Activated CD8-positive, alpha-beta T cell treated with anti-CD3 and anti-CD28 coated beads, Interleukin-2, amount 10 ng/mL, durations not matched to agents 7 days and 5 days (primary cell): ENCODE results near the gene STAU1. TPM values are rescaled to one million over a fixed set of nuclear protein-coding genes. Genes with fewer than 3 reads are reported as not detected.
"Not testable (repeated sequence)": the region's sequence is repeated elsewhere in the genome, so short reads cannot be mapped to it uniquely, and the experiment has no call there.

Experiments used
- ATAC-seq: fragments of 150-1000 bp; cut with Tn5 transposase; one replicate; pipeline ENCODE4 v1.10.0; 2021; ENCODE audit warnings: moderate library complexity
- CTCF ChIA-PET: fragments of 350-600 bp; sonication (Branson Sonifier 250); formaldehyde crosslinking; loops from one replicate; lab custom pipeline; 2021; ENCODE audit warnings: antibody characterized with exemption; lab: Charles Lee
- POLR2A ChIA-PET: fragments of 350-600 bp; sonication (Branson Sonifier 250); formaldehyde crosslinking; loops from one replicate; lab custom pipeline; 2021; ENCODE audit warnings: antibody characterized with exemption; lab: Charles Lee
- DNase-seq: peaks from one replicate; pipeline ENCODE4 v3.0.0-alpha.2; 2020
- H3K27ac Mint-ChIP-seq: one replicate; pipeline ENCODE4 v1.8.0; 2021; ENCODE audit warnings: mild to moderate bottlenecking, mixed read lengths
- H3K27me3 Mint-ChIP-seq: one replicate; pipeline ENCODE4 v1.8.0; 2021; ENCODE audit warnings: low read depth, mixed read lengths
- H3K36me3 Mint-ChIP-seq: one replicate; pipeline ENCODE4 v1.8.0; 2021; ENCODE audit warnings: low read depth, mixed read lengths
- H3K4me1 Mint-ChIP-seq: one replicate; pipeline ENCODE4 v1.8.0; 2021; ENCODE audit warnings: low read depth, mixed read lengths
- H3K4me3 Mint-ChIP-seq: one replicate; pipeline ENCODE4 v1.8.0; 2021; ENCODE audit warnings: mild to moderate bottlenecking, mixed read lengths
- H3K9me3 Mint-ChIP-seq: one replicate; pipeline ENCODE4 v1.8.0; 2022; ENCODE audit warnings: mixed read lengths; ENCODE audit not compliant: insufficient read depth
- total RNA-seq, 2 experiments: library from RNA; stranded (reverse); gene quantifications; one replicate each; pipeline ENCODE4 v1.2.3, GENCODE V29; 2021

STAU1 gene
- total RNA-seq, 2 experiments from 2014 or later: 42.5 to 46.5 TPM

DNA sequence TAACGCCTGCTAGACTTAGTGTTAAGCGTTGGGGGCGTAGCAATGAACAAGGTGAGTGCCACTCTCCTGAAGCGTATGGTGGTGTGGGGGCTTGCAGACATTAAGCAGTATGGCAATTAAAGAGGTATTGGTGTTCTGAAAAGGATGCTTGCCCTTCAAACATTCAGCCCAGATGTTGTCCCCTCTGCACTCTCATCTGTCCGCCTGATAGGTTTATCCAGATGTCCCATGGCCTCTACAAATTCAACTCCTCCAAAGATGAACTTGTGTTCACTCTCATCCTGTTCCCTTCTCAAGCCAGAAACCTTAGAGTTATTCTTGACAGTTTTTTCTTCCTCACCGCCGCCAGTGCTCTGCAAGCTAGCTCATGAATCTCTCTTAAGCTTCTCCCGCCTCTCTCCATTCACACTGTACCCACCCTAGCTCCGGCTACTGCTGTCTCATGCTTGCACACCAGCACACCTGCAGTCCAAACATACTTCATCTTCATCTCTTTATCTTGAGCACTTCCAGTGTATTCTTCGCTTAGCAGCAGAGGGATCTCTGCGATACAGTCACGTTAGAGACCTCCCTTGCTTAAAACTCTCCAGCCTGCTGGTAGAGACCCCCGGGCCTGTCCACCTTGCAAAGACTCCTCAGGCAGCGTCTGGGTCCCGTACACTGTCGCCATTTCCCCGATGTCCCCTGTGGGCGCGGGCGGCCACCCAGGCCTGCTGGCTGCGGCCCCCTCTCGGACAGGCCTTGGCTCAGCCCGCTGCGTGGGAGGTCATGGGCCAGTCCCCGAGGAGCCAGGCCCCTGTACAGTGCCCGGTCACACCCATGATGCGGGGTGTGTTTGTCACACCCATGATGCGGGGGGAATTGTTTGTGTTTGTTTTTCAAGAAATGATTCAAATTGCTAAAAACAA, 32.0 kb upstream of the STAU1 start:
- Mint-ChIP-seq H3K27ac (peak overlapping the region; percentile 96), H3K4me3 (peak overlapping the region; percentile 90), H3K9me3 (no peaks in the 10 kb centered on the region), H3K36me3 (peaks cover 34% of the 10 kb centered on the region), H3K27me3 (no peaks in the 10 kb centered on the region), H3K4me1 (peaks cover 28% of the 10 kb centered on the region)
- POLR2A ChIA-PET: interaction anchor here (0.6 to 2.3 kb wide), 2 partner anchors 53 to 174 kb away, joined by 3 to 12 read pairs; partner anchors contain the start of gene CSE1L
- ATAC-seq (no peak), DNase-seq (no peak)
- CTCF ChIA-PET: interaction anchor here (1.2 kb wide), 1 partner anchor 13 kb away, joined by 3 read pairs; no protein-coding TSS in a partner anchor

DNA sequence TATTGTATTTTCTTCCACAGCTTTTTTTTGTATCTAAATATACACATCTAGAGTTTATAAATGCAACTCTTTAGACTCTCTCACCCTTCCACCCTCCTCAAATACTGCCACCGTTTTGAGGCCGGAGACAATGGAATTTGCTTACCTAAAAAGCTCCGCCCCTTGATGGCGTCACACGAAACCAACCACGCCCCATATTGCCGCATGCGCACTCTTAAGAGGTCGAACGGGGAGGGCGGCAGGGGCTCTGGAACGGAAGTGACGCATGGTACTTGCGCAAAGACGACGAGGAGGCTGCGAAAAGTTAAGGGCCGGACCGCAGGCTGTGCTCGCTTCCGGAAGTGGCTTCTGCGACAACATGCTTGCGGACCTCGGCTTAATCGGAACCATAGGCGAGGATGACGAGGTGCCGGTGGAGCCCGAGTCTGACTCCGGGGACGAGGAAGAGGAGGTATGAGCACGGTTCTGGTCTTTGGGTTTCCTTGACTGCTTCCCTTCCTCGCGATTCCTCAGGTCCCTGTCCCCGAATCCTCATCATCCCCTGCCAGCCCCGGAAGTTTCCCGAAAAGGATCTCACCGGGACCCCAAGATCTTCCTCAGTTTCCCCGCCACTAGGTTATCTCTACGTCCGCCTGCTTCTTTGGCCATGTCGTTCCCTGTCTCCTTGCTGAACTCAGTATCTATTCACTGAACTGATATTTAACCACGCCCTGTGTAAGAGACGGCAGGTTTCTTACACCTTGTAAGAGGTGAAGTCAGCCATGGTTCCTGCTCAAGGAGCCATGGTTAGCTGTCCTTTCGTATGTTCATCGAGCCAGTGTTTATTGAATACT, 31.2 kb upstream of the STAU1 start, which contains the start of gene DDX27:
TSS of gene DDX27 (plus strand) at position 326 of the 833 bp plus-strand sequence. CDS start at position 359, 33 bp downstream.
- POLR2A ChIA-PET: interaction anchor here (0.6 to 2.3 kb wide), 8 partner anchors 31 to 830 kb away, joined by 3 to 12 read pairs (median 3); partner anchors contain the start of gene CSE1L
- Mint-ChIP-seq H3K36me3 (peaks cover 25% of the 10 kb centered on the region), H3K4me3 (peak within 1 kb of the TSS; percentile 90), H3K4me1 (peaks cover 28% of the 10 kb centered on the region), H3K9me3 (no peaks in the 10 kb centered on the region), H3K27ac (peak within 1 kb of the TSS; percentile 96), H3K27me3 (no peaks in the 10 kb centered on the region)
- peak; percentile 98 for DNase-seq
- ATAC-seq: peak; percentile 90
- CTCF ChIA-PET: interaction anchor here (1.0 to 6.0 kb wide), 3 partner anchors 12 to 83 kb away, joined by 3 to 185 read pairs (median 3); no protein-coding TSS in a partner anchor

DNA sequence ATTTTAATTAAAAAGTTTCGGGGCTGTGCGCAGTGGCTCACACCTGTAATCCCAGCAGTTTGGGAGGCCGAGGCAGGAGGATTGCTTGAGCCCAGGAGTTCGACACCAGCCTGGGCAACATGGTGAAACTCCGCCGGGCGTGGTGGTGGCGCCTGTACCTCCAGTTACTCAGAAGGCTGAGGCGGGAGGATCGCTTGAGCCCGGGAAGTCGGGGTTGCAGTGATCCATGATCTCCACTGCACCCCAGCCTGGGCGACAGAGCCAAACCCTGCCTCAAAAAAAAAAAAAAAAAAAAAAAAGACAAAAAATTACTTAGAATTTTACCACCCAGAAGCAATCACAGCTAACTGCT, 30.6 kb upstream of the STAU1 start:
- Mint-ChIP-seq H3K27ac (peak overlapping the region; percentile 96), H3K4me1 (peaks cover 28% of the 10 kb centered on the region), H3K4me3 (peak overlapping the region; percentile 90), H3K36me3 (peaks cover 21% of the 10 kb centered on the region)
- ATAC-seq (peak; percentile 22), DNase-seq (peak; percentile 41)
- H3K9me3 Mint-ChIP-seq, H3K27me3 Mint-ChIP-seq: not testable (repeated sequence)
- CTCF ChIA-PET: interaction anchor here (1.0 to 6.0 kb wide), 3 partner anchors 12 to 83 kb away, joined by 3 to 185 read pairs (median 3); no protein-coding TSS in a partner anchor
- POLR2A ChIA-PET: interaction anchor here (0.6 to 2.3 kb wide), 5 partner anchors 30 to 172 kb away, joined by 3 to 12 read pairs (median 3); partner anchors contain the start of gene CSE1L

DNA sequence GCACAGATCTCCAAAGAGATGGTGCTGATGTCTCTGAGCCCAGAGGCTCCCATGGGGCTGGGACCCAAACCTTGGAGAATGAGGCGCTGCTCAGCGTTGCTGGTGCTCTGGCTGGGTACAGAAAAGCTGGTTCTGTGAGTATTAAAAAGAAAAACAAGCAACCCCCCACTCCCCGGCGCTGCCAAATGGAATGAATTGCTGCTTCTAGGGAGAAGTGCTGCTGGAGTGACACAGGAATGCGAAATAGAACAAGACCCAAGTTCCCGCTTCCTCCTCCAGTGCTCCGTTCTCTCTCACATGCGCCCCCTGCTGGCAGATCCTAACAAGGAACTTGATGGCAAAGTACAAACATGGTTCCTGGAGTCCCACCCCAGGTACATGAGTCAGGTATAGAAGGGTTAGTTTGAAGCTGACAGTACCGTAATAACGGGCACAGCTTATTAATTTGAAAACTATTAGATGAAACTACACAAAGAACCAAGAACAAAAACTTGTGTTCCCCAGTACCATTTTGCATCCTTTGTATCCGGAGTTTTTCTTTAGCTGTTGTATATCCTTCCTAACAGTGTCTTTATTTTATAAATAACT, 29.0 kb upstream of the STAU1 start:
- no peaks in the 10 kb centered on the region for H3K27me3 Mint-ChIP-seq
- peaks cover 12% of the 10 kb centered on the region for H3K36me3 Mint-ChIP-seq
- POLR2A ChIA-PET: interaction anchor here (0.7 kb wide), 1 partner anchor 29 kb away, joined by 3 read pairs; the partner anchor contains the start of gene STAU1
- no peak overlapping the region for H3K27ac Mint-ChIP-seq
- H3K4me3 Mint-ChIP-seq: peak overlapping the region; percentile 39
- ATAC-seq (peak; percentile 45), DNase-seq (peak; percentile 95)
- CTCF ChIA-PET: interaction anchor here (0.5 to 6.0 kb wide), 59 partner anchors 9 to 323 kb away, joined by 3 to 185 read pairs (median 5); partner anchors contain the start of genes CSE1L, STAU1 and ZNFX1
- H3K9me3 Mint-ChIP-seq: no peaks in the 10 kb centered on the region
- peaks cover 28% of the 10 kb centered on the region for H3K4me1 Mint-ChIP-seq

DNA sequence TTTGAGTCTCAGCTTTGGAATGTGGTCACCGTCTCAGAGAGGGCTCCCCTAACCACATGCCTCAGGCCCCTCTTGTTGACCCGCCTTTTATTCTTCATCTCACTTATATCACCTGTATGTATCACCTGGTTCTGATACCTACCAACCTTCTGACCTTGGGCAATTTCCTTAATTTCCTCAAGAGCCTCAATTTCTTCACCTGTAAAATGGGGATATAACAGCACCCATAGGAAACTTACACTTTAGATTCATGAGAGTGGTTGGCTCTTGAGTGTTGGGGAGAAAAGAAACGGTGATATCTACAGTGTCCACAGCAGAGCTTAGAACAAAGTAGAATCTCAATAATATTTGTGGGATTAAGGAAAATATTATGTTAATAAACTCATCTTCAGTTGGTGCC, 27.1 kb upstream of the STAU1 start:
- ATAC-seq (no peak), DNase-seq (no peak)
- ChIA-PET CTCF (interaction anchor here (2.5 to 6.0 kb wide), 4 partner anchors 30 to 86 kb away, joined by 20 to 185 read pairs (median 42); no protein-coding TSS in a partner anchor), POLR2A (no interaction called here)
- Mint-ChIP-seq H3K4me1 (peaks cover 17% of the 10 kb centered on the region), H3K9me3 (peaks cover 6% of the 10 kb centered on the region), H3K27me3 (no peaks in the 10 kb centered on the region), H3K27ac (no peak overlapping the region), H3K4me3 (no peak overlapping the region), H3K36me3 (peaks cover 2% of the 10 kb centered on the region)

DNA sequence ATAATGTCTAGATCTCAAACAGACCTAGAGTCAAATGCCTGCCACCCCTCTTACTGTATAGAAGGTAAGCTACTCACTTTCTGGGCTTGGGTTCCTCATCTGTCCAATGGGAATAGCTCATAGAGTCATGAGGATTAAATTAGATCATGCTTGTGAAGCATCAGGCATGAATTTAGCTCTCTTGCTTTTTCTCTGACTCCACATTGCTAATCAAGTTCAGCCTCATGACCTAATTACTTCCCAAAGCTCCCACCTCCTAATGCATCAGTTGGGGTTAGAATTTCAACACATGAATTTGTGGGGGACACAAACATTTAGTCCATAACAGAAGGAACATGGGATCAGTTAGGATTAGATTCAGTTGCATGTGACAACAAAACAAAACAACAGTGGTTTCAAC, 26.4 kb upstream of the STAU1 start:
- no peak for DNase-seq
- H3K9me3 Mint-ChIP-seq: peaks cover 8% of the 10 kb centered on the region
- no peak for ATAC-seq
- H3K27me3 Mint-ChIP-seq: no peaks in the 10 kb centered on the region
- peaks cover 12% of the 10 kb centered on the region for H3K4me1 Mint-ChIP-seq
- no peak overlapping the region for H3K4me3 Mint-ChIP-seq
- peaks cover 2% of the 10 kb centered on the region for H3K36me3 Mint-ChIP-seq
- CTCF ChIA-PET: interaction anchor here (0.8 to 6.0 kb wide), 3 partner anchors 35 to 108 kb away, joined by 3 to 185 read pairs (median 58); no protein-coding TSS in a partner anchor
- POLR2A ChIA-PET: no interaction called here
- no peak overlapping the region for H3K27ac Mint-ChIP-seq

DNA sequence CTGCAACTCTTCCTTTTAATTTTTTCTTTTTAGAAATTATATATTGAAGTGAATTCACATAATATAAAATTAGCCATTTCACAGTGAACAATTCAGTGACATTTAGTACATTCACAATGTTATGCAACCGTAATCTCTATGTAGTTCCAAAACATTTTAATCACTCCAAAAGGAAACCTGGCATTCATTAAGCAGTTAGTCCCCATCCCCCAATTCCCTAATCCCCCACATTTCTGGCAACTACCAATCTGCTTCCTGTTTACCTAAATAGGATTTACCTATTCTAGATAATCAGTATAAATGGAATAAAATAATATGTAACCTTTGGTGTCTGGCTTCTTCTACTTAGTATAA, 22.6 kb upstream of the STAU1 start:
- DNase-seq (no peak), ATAC-seq (no peak)
- H3K27me3 Mint-ChIP-seq: no peaks in the 10 kb centered on the region
- no peak overlapping the region for H3K27ac Mint-ChIP-seq
- H3K9me3 Mint-ChIP-seq: peaks cover 8% of the 10 kb centered on the region
- H3K36me3 Mint-ChIP-seq: peaks cover 2% of the 10 kb centered on the region
- no peak overlapping the region for H3K4me3 Mint-ChIP-seq
- CTCF ChIA-PET: interaction anchor here (0.7 kb wide), 1 partner anchor 78 kb away, joined by 4 read pairs; no protein-coding TSS in a partner anchor
- no peaks in the 10 kb centered on the region for H3K4me1 Mint-ChIP-seq
- POLR2A ChIA-PET: no interaction called here

DNA sequence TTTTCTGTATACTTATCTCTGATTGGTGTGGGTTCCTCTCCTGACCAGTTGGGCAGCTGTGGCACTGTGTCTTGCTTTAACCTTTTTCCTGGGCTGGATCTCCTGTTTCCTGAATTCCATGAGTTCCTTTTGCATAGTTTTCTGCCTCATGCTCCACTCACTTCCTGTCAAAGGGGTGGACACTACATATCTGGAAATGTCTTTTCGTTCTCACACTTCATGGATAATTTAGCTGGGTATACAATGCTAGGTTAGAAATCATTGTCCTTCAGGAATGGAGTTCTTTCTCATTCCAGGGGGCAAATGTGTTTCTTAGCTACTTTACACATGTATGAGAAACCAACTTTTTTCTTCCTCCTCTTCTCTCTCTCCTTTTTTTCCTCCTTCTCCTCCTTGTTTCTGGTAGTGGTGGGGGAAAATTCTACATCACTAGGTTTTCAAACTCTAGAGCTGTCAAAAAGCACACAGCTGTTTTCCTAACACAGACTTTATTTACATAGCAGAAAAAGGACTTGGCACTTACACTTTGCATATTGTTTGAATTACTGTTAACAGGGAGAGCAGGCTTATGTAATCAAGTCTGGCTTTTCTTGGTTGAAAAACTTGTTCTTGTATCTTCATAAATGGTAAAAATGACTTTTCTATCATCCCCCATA, 22.1 kb upstream of the STAU1 start:
- ATAC-seq: no peak
- CTCF ChIA-PET: interaction anchor here (0.7 kb wide), 1 partner anchor 77 kb away, joined by 4 read pairs; no protein-coding TSS in a partner anchor
- DNase-seq: no peak
- Mint-ChIP-seq H3K27ac (no peak overlapping the region), H3K4me1 (no peaks in the 10 kb centered on the region), H3K27me3 (no peaks in the 10 kb centered on the region), H3K4me3 (no peak overlapping the region), H3K36me3 (peaks cover 2% of the 10 kb centered on the region), H3K9me3 (peaks cover 8% of the 10 kb centered on the region)
- POLR2A ChIA-PET: no interaction called here

DNA sequence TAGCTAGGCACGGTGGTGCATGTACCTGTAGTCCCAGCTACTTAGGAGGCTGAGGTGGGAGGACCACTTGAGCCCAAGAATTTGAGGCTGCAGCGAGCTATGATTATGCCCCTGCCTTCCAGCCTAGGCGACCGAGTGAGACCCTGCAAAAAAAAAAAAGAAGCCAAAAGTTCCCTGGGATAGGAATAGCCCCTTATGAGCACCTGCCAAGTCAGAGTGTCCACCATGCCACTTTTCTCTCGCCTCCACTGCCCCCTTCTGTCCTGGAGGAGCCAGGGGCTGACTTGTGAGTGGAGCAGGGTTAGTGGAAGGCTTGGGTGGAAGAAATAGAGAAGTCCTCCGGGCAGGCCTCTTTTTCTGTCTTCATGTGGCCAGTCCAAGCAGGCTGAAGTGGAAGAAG, 18.9 kb upstream of the STAU1 start:
- ChIA-PET POLR2A (no interaction called here), CTCF (interaction anchor here (1.0 to 2.1 kb wide), 4 partner anchors 10 to 74 kb away, joined by 3 to 15 read pairs (median 4); partner anchors contain the start of gene DDX27)
- no peaks in the 10 kb centered on the region for H3K27me3 Mint-ChIP-seq
- H3K4me3 Mint-ChIP-seq: no peak overlapping the region
- no peak for DNase-seq
- peaks cover 8% of the 10 kb centered on the region for H3K9me3 Mint-ChIP-seq
- peaks cover 2% of the 10 kb centered on the region for H3K36me3 Mint-ChIP-seq
- H3K4me1 Mint-ChIP-seq: no peaks in the 10 kb centered on the region
- no peak overlapping the region for H3K27ac Mint-ChIP-seq
- no peak for ATAC-seq

DNA sequence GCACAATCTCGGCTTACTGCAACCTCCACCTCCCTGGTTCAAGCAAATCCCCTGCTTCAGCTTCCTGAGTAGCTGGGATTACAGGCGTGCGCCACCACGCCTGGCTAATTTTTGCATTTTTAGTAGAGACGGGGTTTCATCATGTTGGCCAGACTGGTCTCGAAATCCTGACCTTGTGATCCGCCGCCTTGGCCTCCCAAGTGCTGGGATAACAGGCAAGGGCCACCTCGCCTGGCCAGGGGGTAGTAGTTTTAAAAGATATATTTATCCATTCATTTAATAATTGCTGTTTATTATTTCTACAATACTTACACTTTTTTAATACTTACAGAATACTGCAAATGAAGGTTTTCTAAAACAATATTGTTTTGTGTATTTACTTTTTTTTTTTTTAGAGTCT, 15.6 kb upstream of the STAU1 start:
- Mint-ChIP-seq H3K27ac (no peak overlapping the region), H3K9me3 (no peaks in the 10 kb centered on the region), H3K36me3 (no peaks in the 10 kb centered on the region), H3K4me1 (no peaks in the 10 kb centered on the region), H3K27me3 (no peaks in the 10 kb centered on the region), H3K4me3 (no peak overlapping the region)
- DNase-seq: no peak
- ChIA-PET POLR2A (no interaction called here), CTCF (interaction anchor here (1.7 to 3.1 kb wide), 2 partner anchors 13 to 71 kb away, joined by 5 to 12 read pairs; no protein-coding TSS in a partner anchor)
- no peak for ATAC-seq
